ENCODE results near the gene TMTC2. TPM values are rescaled to one million over a fixed set of nuclear protein-coding genes. Genes with fewer than 3 reads are reported as not detected.

Gene TMTC2
- total RNA-seq, 4 donors from 2014 or later, result 10.5 to 15.9 (median 11.5) TPM

DNA sequence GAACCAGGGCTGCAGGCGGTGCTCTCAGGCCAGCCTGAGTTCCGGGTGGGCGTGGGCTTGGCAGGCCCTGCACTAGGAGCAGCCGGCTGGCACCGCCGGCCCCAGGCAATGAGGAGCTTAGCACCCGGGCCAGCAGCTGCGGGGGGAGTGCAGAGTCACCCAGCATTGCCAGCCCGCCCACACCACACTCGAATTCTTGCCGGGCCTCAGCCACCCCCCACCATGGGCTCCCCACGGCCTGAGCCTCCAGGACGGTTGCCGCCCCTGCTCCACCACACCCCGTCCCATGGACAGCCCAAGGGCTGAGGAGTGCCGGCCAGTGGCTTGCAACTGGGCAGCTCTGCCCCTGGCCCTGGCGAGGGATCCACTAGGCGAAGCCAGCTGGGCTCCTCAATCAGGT is 453.4 kb downstream of the TMTC2 start:
- TF ChIP-seq, protein P1, sequence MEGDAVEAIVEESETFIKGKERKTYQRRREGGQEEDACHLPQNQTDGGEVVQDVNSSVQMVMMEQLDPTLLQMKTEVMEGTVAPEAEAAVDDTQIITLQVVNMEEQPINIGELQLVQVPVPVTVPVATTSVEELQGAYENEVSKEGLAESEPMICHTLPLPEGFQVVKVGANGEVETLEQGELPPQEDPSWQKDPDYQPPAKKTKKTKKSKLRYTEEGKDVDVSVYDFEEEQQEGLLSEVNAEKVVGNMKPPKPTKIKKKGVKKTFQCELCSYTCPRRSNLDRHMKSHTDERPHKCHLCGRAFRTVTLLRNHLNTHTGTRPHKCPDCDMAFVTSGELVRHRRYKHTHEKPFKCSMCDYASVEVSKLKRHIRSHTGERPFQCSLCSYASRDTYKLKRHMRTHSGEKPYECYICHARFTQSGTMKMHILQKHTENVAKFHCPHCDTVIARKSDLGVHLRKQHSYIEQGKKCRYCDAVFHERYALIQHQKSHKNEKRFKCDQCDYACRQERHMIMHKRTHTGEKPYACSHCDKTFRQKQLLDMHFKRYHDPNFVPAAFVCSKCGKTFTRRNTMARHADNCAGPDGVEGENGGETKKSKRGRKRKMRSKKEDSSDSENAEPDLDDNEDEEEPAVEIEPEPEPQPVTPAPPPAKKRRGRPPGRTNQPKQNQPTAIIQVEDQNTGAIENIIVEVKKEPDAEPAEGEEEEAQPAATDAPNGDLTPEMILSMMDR (IDR thresholded peaks at IDR 0.05), result no peak
- DNase-seq (ENCODE audit: low spot score) (no peak), ATAC-seq (ENCODE audit: low FRiP score) (no peak)

DNA sequence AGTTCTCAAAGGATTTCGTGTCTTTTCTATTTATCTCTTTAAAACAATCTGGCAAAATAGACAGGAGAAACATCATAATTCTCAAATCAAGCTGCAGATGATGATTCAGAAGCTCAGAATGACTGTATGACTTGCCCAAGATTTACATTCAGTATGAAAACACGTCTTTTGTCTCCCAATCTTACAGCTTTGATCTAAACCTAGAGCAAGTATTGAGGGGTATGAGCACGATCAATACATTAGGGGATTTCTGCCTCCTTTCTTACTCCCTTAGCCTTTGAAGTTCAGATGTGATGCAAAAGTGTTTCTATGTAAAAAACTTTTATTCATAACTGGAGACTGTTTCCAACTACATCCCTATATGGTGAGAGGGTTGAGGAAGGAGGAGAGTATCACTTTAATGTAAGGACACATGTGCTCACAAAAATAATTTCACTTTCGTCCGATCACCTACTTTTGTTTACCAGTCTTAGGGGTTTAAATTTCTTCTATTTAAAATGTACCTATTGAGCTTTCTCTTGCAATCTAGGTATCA is 454.8 kb downstream of the TMTC2 start:
- TF ChIP-seq, protein P1 (IDR thresholded peaks at IDR 0.05), result no peak
- ATAC-seq (ENCODE audit: low FRiP score), result no peak
- DNase-seq (ENCODE audit: low spot score), result no peak

DNA sequence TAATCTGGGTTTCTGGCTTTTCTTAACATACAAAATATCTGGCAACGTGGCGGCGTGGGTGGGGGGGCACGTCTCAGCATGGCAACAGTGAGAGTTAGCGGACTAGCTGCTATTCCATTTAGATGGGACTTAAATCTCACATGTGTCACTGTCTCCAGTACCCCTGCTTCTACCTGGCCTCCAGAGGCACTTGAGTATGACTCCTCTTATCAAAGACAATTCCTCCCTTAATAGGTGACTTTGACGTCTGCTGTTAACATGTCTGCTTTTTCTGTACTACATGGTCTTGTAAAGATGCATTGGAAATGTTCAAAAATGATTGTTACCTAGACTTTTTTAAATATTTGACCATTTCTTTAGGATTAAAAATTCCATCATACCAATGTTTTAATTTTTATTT is 456.2 kb downstream of the TMTC2 start:
- ATAC-seq (ENCODE audit: low FRiP score) (no peak), DNase-seq (ENCODE audit: low spot score) (no peak)
- TF ChIP-seq, protein P1 (IDR thresholded peaks at IDR 0.05), result no peak

DNA sequence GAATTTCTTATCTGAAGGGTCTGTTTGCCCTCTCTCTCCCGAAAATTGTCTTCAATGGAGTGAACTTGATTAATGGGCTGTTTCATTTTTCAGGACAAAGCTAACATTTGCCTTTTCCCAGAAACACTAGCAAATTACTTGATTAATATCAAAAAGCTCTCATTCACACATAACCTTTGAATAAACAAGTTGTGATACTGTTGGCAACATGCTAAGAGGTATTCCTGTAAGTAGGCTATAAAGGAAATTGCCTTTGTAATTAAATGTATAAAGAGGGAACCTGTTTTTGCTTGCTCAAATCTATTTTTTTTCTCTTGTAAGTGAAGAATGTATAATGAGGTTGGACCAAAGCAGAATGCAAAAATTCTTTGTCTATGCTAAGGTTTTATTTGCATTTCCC is 457.2 kb downstream of the TMTC2 start:
- DNase-seq (ENCODE audit: low spot score) (no peak), ATAC-seq (ENCODE audit: low FRiP score) (no peak)
- TF ChIP-seq, protein P1 (IDR thresholded peaks at IDR 0.05), result no peak

DNA sequence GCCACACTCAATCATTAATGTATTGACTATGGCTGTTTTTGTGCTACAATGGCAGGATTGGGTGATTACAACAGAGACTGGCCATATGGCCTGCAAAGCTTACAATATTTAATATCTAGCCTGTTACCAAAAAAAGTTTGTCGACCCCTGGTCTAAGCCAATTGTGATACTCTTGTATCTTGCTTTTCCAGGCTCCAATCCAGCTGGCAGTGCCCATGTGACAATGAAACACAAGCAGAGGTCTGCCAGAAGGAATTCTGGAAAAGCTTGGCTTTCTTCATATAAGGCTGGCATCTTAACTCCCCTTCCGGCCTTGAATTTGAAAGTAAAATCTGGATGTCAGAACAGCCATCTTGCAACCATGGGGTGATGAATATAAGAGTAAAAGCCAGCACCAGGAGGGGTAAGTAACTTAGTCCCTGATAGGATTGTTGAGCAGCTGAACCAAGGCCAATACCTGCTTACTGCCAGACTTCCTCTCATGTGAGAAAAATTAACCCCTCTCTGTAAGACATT is 458.7 kb downstream of the TMTC2 start:
- no peak for ATAC-seq (ENCODE audit: low FRiP score)

DNA sequence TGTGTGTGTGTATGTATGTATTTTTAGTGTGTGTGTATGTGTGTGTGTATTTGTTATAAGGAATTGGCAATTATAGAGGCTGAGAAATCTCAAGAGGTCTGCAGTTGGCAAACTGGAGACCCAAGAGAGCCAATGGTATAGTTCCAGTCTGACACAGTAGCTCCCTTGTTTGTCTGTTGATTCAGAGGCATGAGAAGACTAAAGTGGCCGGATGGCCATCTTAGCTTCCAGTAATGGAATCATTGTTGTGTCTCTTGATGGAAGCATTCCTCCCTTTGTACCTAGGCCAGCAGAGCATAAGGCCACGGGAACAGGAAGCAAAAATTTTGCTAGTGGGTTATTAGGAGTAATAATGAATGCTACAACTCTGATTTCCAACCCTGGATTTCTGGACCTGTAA is 460.6 kb downstream of the TMTC2 start:
- ATAC-seq (ENCODE audit: low FRiP score) (no peak), DNase-seq (ENCODE audit: low spot score) (no peak)
- TF ChIP-seq, protein P1 (IDR thresholded peaks at IDR 0.05), result no peak

More for the DNA sequence above, 458.7 kb downstream of the TMTC2 start:
- DNase-seq (ENCODE audit: low spot score), result no peak
- TF ChIP-seq, protein P1 (IDR thresholded peaks at IDR 0.05), result no peak

DNA sequence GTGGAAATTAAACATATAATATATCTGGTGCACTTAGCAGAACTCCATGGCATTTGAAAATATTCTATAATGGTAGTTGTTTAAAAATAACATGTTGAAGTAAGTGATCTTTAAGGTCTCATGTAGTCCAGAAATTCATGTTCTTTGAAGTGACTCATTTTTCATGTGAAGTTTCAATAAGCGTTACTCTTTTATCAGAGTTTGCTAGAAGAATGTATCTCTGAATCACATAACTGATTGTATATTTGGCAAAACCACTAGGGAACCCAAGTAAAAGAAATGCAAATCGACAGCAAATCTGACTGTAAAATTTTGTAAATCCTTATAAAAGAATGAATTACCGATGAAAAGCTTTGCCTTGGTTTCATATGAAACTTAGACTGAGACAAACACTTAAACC is 463.3 kb downstream of the TMTC2 start:
- no peak for DNase-seq (ENCODE audit: low spot score)
- no peak for ATAC-seq (ENCODE audit: low FRiP score)
- TF ChIP-seq, protein P1 (IDR thresholded peaks at IDR 0.05), result no peak
